Ureter (tissue), 1 donor: ENCODE results near the gene BSN. TPM values are rescaled to one million over a fixed set of nuclear protein-coding genes. Genes with fewer than 3 reads are reported as not detected.

Source experiments
- DNase-seq: peaks from one replicate; pipeline ENCODE4 v3.0.0-alpha.2; 2020; ENCODE audit warnings: low spot score
- total RNA-seq: library from RNA; stranded (reverse); gene quantifications from one replicate; pipeline ENCODE4 v1.2.4, GENCODE V29; 2023
- donor health status: DM: yes; HTN: yes; CAD: no.

BSN gene
- total RNA-seq, 1 donor from 2014 or later = 2.4 TPM

DNA sequence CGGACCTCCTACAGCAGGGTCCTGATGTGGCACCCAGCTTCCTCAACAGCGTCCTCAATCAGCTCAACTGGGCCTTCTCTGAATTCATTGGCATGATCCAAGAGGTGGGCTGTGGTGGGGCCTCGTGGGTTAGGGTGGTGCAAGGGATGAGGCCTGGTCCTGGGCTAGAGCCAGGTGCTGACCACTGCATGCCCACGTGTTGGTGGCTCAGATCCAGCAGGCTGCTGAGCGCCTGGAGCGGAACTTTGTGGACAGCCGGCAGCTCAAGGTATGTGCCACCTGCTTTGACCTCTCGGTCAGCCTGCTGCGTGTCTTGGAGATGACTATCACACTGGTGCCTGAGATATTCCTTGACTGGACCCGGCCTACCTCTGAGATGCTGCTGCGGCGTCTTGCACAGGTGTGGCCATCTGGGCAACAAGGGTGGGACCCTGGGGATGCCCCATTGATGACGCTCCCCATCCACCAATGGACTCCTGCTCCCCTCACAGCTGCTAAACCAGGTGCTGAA is 161.4 kb downstream of the BSN start:
- DNase-seq = no peak

GRCh38 chr3:49716169-49716568 is 161.9 kb downstream of the BSN start:
- DNase-seq = no peak

DNA sequence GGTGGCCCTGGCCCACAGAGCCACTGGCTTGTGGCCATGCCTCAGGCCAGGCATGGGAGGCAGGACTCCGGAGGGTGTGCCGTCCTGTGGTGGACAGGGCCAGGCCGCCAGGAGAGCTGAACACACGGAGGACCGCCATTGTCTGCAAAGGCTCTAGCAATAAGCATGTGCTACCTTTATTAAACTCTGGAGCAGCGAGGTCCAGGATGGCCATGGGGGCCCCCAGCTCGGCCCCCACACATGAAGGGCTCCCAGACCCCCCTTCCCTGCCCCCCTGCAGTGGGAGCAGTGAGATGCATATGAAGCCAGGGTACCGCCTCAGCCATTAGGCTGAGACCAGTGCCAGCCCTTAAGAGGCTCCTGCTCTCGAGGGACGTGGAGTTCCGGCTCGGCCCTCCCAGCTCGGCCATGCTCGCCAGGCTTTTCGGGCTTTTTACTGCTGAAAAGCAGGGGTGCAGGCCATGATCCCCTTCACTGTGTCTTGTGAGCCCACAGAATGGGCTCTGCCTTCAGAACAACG is 162.5 kb downstream of the BSN start:
- DNase-seq = peak; percentile 41

- no peak for DNase-seq
These were observed 163.1 kb downstream of the BSN start for GRCh38 chr3:49717211-49717958.

DNA sequence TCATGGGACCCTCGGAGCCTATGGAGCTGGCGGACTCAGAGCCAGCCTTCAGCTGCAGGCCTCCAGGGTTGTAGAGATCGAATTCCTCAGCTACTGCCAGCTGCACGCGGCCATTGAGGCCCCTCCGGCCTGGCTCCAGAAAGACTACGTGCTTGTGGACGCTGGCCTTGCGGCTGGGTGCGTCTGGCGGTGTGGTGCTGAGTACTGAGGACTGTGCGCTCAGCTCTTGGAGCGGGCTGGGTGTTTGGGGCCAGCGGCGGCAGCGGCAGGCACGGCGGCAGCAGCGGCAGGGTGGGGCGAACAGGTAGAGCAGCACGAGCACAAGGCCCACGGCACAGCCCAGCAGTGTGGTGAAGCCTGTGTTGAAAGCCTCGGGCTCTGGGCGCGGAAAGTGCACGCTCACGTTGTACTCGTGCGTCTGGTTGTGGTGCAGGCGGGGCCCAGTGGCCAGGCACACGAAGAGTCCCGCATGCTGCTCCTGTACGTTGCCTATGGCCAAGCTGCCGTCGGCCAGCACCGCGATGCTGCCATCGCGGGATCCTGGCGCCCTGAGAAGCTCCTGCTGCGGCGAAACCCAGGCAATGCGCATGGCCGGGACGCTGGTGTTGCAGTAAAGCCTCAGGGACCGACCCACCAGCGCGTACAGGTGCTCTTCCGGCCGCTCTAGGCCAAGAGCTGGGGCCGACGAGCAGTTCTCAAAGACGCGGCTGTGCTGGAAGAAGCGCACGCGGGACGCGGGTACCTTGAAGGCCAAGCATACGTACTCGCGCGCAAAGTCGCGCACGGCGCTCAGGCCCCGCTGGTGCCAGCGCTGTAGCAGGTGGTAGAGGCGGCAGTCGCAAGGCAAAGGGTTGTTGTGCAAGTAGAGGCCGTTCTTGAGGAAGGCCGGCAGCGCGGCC is 163.9 kb downstream of the BSN start:
- DNase-seq = no peak

DNA sequence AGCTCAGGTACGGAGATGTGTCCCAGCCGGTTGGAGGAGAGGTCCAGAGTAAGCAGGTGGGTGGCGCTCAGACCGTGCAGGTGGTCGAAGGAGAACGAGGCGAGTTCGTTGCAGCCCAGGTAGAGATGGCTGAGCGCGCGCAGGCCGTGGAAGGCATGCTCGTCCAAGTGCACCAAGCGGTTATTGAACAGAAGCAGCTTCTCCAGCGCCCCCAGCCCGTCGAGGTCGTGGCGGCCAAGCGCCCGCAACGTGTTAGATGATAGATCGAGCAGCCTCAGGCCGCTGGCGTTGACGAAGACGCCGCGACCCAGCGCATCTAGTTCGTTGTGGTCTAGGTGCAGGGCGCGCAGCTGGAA is 164.6 kb downstream of the BSN start:
- no peak for DNase-seq

- peak; percentile 96 for DNase-seq
These were observed 165.1 kb downstream of the BSN start, which contains the start of gene AMIGO3 for GRCh38 chr3:49719214-49719884. Gene AMIGO3 (minus strand): TSS chr3:49719684. CDS start chr3:49719465, 219 bp downstream.

Other genes with a start within 250 kb of the BSN start
- gene USP4, start 214.4 kb upstream of the BSN start, total RNA-seq = 93.3 TPM
- gene GPX1, start 196.1 kb upstream of the BSN start, total RNA-seq = 270 TPM
- gene RHOA, start 142.5 kb upstream of the BSN start, total RNA-seq = 379 TPM
- 37.1 TPM for gene TCTA, start 142.1 kb upstream of the BSN start, total RNA-seq
- 29.1 TPM for gene AMT, start 132.0 kb upstream of the BSN start, total RNA-seq
- gene NICN1, start 125.2 kb upstream of the BSN start, total RNA-seq = 27.4 TPM
- gene DAG1, start 84.2 kb upstream of the BSN start, total RNA-seq = 94.0 TPM
- 152 TPM for gene APEH, start 119.9 kb downstream of the BSN start, total RNA-seq
- gene MST1, start 135.0 kb downstream of the BSN start, total RNA-seq = 16.6 TPM
- gene RNF123, start 135.1 kb downstream of the BSN start, total RNA-seq = 52.8 TPM
- not detected for gene AMIGO3, start 165.2 kb downstream of the BSN start, total RNA-seq
- gene GMPPB, start 169.5 kb downstream of the BSN start, total RNA-seq = 47.2 TPM
- gene IP6K1, start 232.1 kb downstream of the BSN start, total RNA-seq = 32.0 TPM
- gene CDHR4, start 245.4 kb downstream of the BSN start, total RNA-seq = 0.62 TPM
- gene INKA1, start 248.8 kb downstream of the BSN start, total RNA-seq = 13.8 TPM